ENCODE measurements around the gene MTHFR.
A peak's percentile ranks its signal among the peaks of the same experiment; 100 is the strongest.

MTHFR gene

GRCh38 chr1:11759791-11760190, 46.0 kb downstream of the MTHFR start:
- DNase-seq (ENCODE audit: low read depth) = no peak

GRCh38 chr1:11757047-11757446, 48.7 kb downstream of the MTHFR start:
- DNase-seq (ENCODE audit: low read depth) = no peak

- no peak for DNase-seq (ENCODE audit: low read depth)
Measured at GRCh38 chr1:11753555-11754208, 52.1 kb downstream of the MTHFR start.

GRCh38 chr1:11752359-11753088, 53.2 kb downstream of the MTHFR start:
- DNase-seq (ENCODE audit: low read depth) = no peak

- no peak for DNase-seq (ENCODE audit: low read depth)
Measured at GRCh38 chr1:11751087-11751486, 54.7 kb downstream of the MTHFR start.

GRCh38 chr1:11749996-11750395, 55.8 kb downstream of the MTHFR start:
- no peak for DNase-seq (ENCODE audit: low read depth)

GRCh38 chr1:11749203-11749689, 56.5 kb downstream of the MTHFR start:
- DNase-seq (ENCODE audit: low read depth) = no peak

GRCh38 chr1:11748294-11749202, 57.2 kb downstream of the MTHFR start:
- no peak for DNase-seq (ENCODE audit: low read depth)

GRCh38 chr1:11746795-11747487, 58.8 kb downstream of the MTHFR start:
- no peak for DNase-seq (ENCODE audit: low read depth)

GRCh38 chr1:11746092-11746491, 59.7 kb downstream of the MTHFR start:
- DNase-seq (ENCODE audit: low read depth) = no peak

GRCh38 chr1:11744287-11744686, 61.5 kb downstream of the MTHFR start:
- DNase-seq (ENCODE audit: low read depth) = no peak

GRCh38 chr1:11741919-11742558, 63.7 kb downstream of the MTHFR start:
- no peak for DNase-seq (ENCODE audit: low read depth)

GRCh38 chr1:11741482-11741881, 64.3 kb downstream of the MTHFR start:
- DNase-seq (ENCODE audit: low read depth) = no peak

- no peak for DNase-seq (ENCODE audit: low read depth)
Measured at GRCh38 chr1:11740258-11741192, 65.2 kb downstream of the MTHFR start.

- DNase-seq (ENCODE audit: low read depth) = no peak
Measured at GRCh38 chr1:11738783-11739182, 67.0 kb downstream of the MTHFR start.

GRCh38 chr1:11738096-11738495, 67.7 kb downstream of the MTHFR start:
- no peak for DNase-seq (ENCODE audit: low read depth)

- DNase-seq (ENCODE audit: low read depth) = no peak
Measured at GRCh38 chr1:11736746-11737639, 68.8 kb downstream of the MTHFR start.

- DNase-seq (ENCODE audit: low read depth) = peak; percentile 84
Measured at GRCh38 chr1:11735854-11736745, 69.7 kb downstream of the MTHFR start, which contains the start of gene AGTRAP. AGTRAP (plus strand) TSS chr1:11736136; CDS start chr1:11736209, 73 bp downstream.

Measured in T follicular helper cell (primary cell).